Left kidney (tissue), 2 donors: Measurements from ENCODE around the gene VEZF1. TPM values are rescaled to one million over a fixed set of nuclear protein-coding genes. Genes with fewer than 3 reads are reported as not detected.
"Not testable (repeated sequence)": the region's sequence is repeated elsewhere in the genome, so short reads cannot be mapped to it uniquely, and the experiment has no call there.

Experiments
- DNase-seq: peaks from one replicate; pipeline ENCODE4 v3.0.0-alpha.2; 2013
- polyA plus RNA-seq: library from polyadenylated mRNA; unstranded; fragments of 120-200 nt; gene quantifications from one replicate; pipeline ENCODE4 v1.2.1, GENCODE V29; 2013; ENCODE audit not compliant: insufficient read length

VEZF1 gene
- polyA plus RNA-seq, 1 donor: 115 TPM

GRCh38 chr17:57976594-57976993 is 11.5 kb downstream of the VEZF1 start:
- DNase-seq: no peak

GRCh38 chr17:57975044-57975443 is 13.0 kb downstream of the VEZF1 start:
- no peak for DNase-seq

- not testable (repeated sequence) for DNase-seq
Measured at GRCh38 chr17:57974053-57974824, 13.8 kb downstream of the VEZF1 start.

GRCh38 chr17:57972151-57972550 is 15.9 kb downstream of the VEZF1 start:
- DNase-seq: no peak

- DNase-seq: no peak
Measured at GRCh38 chr17:57971572-57971971, 16.5 kb downstream of the VEZF1 start.

- no peak for DNase-seq
Measured at GRCh38 chr17:57970710-57971109, 17.3 kb downstream of the VEZF1 start.

GRCh38 chr17:57968456-57968855 is 19.6 kb downstream of the VEZF1 start:
- DNase-seq: no peak

- no peak for DNase-seq
Measured at GRCh38 chr17:57966875-57967274, 21.2 kb downstream of the VEZF1 start.

GRCh38 chr17:57966246-57966645 is 21.8 kb downstream of the VEZF1 start:
- DNase-seq: no peak

- DNase-seq: no peak
Measured at GRCh38 chr17:57965521-57966160, 22.4 kb downstream of the VEZF1 start.

- no peak for DNase-seq
Measured at GRCh38 chr17:57963149-57963511, 24.9 kb downstream of the VEZF1 start.

- no peak for DNase-seq
Measured at GRCh38 chr17:57962279-57963148, 25.5 kb downstream of the VEZF1 start.

GRCh38 chr17:57959929-57960328 is 28.1 kb downstream of the VEZF1 start:
- no peak for DNase-seq

- not testable (repeated sequence) for DNase-seq
Measured at GRCh38 chr17:57958391-57958790, 29.7 kb downstream of the VEZF1 start.

GRCh38 chr17:57957886-57958285 is 30.2 kb downstream of the VEZF1 start:
- DNase-seq: no peak

GRCh38 chr17:57957120-57957850 is 30.8 kb downstream of the VEZF1 start:
- DNase-seq: no peak

- no peak for DNase-seq
Measured at GRCh38 chr17:57956291-57957119, 31.5 kb downstream of the VEZF1 start.

- DNase-seq: no peak
Measured at GRCh38 chr17:57955183-57955931, 32.7 kb downstream of the VEZF1 start, which contains the start of gene CUEDC1. Gene CUEDC1 (minus strand): TSS chr17:57955412. CDS start chr17:57885564, 69,848 bp downstream.

- DNase-seq: peak; percentile 72
Measured at GRCh38 chr17:57954397-57955182, 33.5 kb downstream of the VEZF1 start.
